Hepatocyte (in vitro differentiated cells): Measurements from ENCODE around the gene SHMT2. TPM values are rescaled to one million over a fixed set of nuclear protein-coding genes. Genes with fewer than 3 reads are reported as not detected.

Source experiments
- DNase-seq: peaks from one replicate; pipeline ENCODE4 v3.0.0-alpha.2; 2016; ENCODE audit warnings: low spot score
- H2AFZ ChIP-seq: fragments of 200-600 bp; sonication (generic); 2 replicates; pipeline ENCODE4 v1.6.0; 2016; ENCODE audit warnings: antibody characterized with exemption, mild to moderate bottlenecking
- H3K27ac ChIP-seq: fragments of 200-600 bp; sonication (generic); 2 replicates; pipeline ENCODE4 v1.5.1; 2016; ENCODE audit warnings: mild to moderate bottlenecking
- H3K27me3 ChIP-seq: fragments of 200-600 bp; sonication (generic); 2 replicates; pipeline ENCODE4 v1.6.1; 2016
- H3K36me3 ChIP-seq: fragments of 200-600 bp; sonication (generic); replicated peaks from 2 replicates; pipeline ENCODE4 v1.5.1; 2016; ENCODE audit warnings: low read depth; ENCODE audit not compliant: insufficient read depth
- H3K4me1 ChIP-seq: fragments of 200-600 bp; sonication (generic); 2 replicates; pipeline ENCODE4 v1.5.1; 2016; ENCODE audit warnings: mild to moderate bottlenecking, moderate library complexity; ENCODE audit not compliant: insufficient read depth
- H3K4me2 ChIP-seq: fragments of 200-600 bp; sonication (generic); 2 replicates; pipeline ENCODE4 v1.6.0; 2016
- H3K4me3 ChIP-seq: fragments of 200-600 bp; sonication (generic); 2 replicates; pipeline ENCODE4 v1.5.1; 2016; ENCODE audit warnings: mild to moderate bottlenecking
- H3K79me2 ChIP-seq: fragments of 200-600 bp; sonication (generic); 2 replicates; pipeline ENCODE4 v1.6.0; 2017; ENCODE audit warnings: mild to moderate bottlenecking
- H3K9me2 ChIP-seq: fragments of 200-600 bp; sonication (generic); replicated peaks from 2 replicates; pipeline ENCODE4 v1.6.0; 2017; ENCODE audit warnings: mild to moderate bottlenecking; ENCODE audit not compliant: insufficient read depth
- H3K9me3 ChIP-seq: fragments of 200-600 bp; sonication (generic); 2 replicates; pipeline ENCODE4 v1.5.1; 2016; ENCODE audit warnings: low read depth, mild to moderate bottlenecking
- H4K20me1 ChIP-seq: fragments of 200-600 bp; sonication (generic); 2 replicates; pipeline ENCODE4 v1.6.0; 2016; ENCODE audit warnings: mild to moderate bottlenecking; ENCODE audit not compliant: insufficient read depth, poor library complexity, severe bottlenecking
- EZH2 ChIP-seq: fragments of 200-600 bp; sonication (generic); IDR thresholded peaks from 2 replicates; pipeline ENCODE4 v1.6.1; 2016; ENCODE audit warnings: antibody characterized with exemption, mild to moderate bottlenecking, borderline replicate concordance
- EZH2phosphoT487 ChIP-seq: fragments of 200-600 bp; sonication (generic); IDR thresholded peaks from one replicate; pipeline ENCODE4 v1.6.1; 2018; ENCODE audit warnings: antibody characterized with exemption, mild to moderate bottlenecking, low read depth, moderate library complexity; ENCODE audit not compliant: unreplicated experiment, severe bottlenecking
- WGBS: methylation state at CpG from one replicate; pipeline ENCODE4 v1.1.6; 2016; ENCODE audit warnings: low lambda C conversion rate; ENCODE audit errors: missing lambda C conversion rate; 5-methylcytosine and 5-hydroxymethylcytosine counted together
- polyA plus RNA-seq: library from polyadenylated mRNA; unstranded; fragments of >200 nt; fragmentation: Nextera tagmentation; extraction: Ambion mirVana; gene quantifications from 2 replicates; pipeline ENCODE4 v1.2.1, GENCODE V29; 2016
- total RNA-seq: library from RNA; depleted of rRNA; stranded (reverse); fragments of >200 nt; gene quantifications from 2 replicates; pipeline ENCODE4 v1.2.3, GENCODE V29; 2014
- TF ChIP-seq, protein P1 (sequence below): fragments of 200-600 bp; sonication (generic); IDR thresholded peaks from 2 replicates; pipeline ENCODE4 v1.5.1; 2016; ENCODE audit warnings: antibody characterized with exemption, mild to moderate bottlenecking; ENCODE audit not compliant: poor library complexity

Gene SHMT2
- total and polyA plus RNA-seq, 2 experiments from 2014 or later: 126 to 168 TPM

DNA sequence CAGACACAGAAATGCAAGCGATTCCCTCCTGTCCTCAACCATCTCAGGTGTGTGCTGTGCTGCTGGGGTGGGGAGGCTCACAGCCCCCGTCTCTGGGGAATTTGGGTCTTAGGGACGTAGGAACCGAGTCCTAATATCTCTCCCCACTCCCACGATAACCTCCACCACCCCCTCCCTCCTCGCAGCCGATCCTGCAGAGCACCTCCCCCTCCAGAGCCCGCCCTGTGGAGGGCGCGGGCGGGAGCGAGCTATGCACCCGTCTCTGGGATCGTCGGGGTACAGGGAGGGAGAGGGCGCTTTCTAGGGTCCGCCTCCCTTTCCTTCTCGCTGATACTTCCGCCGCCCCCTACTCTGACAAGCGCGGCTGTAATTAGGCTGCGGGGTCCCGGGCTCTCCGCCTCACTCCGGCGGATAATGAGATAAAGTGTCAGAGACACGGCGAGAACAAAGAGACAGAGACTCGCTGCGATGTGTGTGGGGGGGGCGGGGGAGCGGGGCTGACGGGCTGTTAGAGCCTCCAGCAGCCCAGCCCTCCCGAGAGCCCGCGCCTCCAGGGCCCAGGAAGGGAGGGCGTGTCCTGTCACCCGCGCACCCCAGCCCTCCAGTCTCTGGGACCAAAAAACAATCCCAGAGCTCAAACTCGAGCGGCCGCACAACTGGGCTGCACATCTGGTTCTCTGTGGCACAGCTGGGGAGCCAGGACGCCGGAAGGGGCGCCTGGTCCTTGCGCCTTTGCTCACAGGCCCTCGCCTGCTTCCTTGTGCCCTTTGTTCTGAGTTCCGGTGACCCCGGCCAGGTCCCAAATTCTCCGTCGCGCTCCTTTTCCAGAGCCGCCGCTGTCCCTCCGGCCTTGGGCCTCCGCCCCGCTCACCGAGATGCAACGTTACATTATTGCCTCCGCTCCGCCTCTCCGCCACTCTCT, 8.7 kb downstream of the SHMT2 start:
- Histone ChIP-seq H3K4me2 (peak overlapping the region; percentile 100), H3K36me3 (no peaks in the 10 kb centered on the region), H2AFZ (peak overlapping the region; percentile 47), H3K9me2 (no peaks in the 10 kb centered on the region), H4K20me1 (peaks cover 5% of the 10 kb centered on the region), H3K27me3 (peaks cover 77% of the 10 kb centered on the region), H3K4me3 (peak overlapping the region; percentile 11), H3K79me2 (no peaks in the 10 kb centered on the region), H3K9me3 (no peaks in the 10 kb centered on the region), H3K27ac (no peak overlapping the region), H3K4me1 (peaks cover 52% of the 10 kb centered on the region)
- TF ChIP-seq EZH2phosphoT487 (no peak), EZH2 (peak; percentile 64)
- no peak for DNase-seq
- WGBS: 3% methylated on average over 52 of the region's 63 CpGs

- peaks cover 78% of the 10 kb centered on the region for H3K27me3 ChIP-seq
- 5% methylated on average over 47 of the region's 47 CpGs for WGBS
- no peaks in the 10 kb centered on the region for H3K79me2 ChIP-seq
- H3K36me3 ChIP-seq: no peaks in the 10 kb centered on the region
- H3K9me3 ChIP-seq: no peaks in the 10 kb centered on the region
- peak overlapping the region; percentile 47 for H2AFZ ChIP-seq
- no peaks in the 10 kb centered on the region for H3K9me2 ChIP-seq
- peak overlapping the region; percentile 100 for H3K4me2 ChIP-seq
- H3K4me3 ChIP-seq: peak overlapping the region; percentile 52
- TF ChIP-seq EZH2 (no peak), EZH2phosphoT487 (no peak)
- TF ChIP-seq, protein P1, sequence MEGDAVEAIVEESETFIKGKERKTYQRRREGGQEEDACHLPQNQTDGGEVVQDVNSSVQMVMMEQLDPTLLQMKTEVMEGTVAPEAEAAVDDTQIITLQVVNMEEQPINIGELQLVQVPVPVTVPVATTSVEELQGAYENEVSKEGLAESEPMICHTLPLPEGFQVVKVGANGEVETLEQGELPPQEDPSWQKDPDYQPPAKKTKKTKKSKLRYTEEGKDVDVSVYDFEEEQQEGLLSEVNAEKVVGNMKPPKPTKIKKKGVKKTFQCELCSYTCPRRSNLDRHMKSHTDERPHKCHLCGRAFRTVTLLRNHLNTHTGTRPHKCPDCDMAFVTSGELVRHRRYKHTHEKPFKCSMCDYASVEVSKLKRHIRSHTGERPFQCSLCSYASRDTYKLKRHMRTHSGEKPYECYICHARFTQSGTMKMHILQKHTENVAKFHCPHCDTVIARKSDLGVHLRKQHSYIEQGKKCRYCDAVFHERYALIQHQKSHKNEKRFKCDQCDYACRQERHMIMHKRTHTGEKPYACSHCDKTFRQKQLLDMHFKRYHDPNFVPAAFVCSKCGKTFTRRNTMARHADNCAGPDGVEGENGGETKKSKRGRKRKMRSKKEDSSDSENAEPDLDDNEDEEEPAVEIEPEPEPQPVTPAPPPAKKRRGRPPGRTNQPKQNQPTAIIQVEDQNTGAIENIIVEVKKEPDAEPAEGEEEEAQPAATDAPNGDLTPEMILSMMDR: peak; percentile 100
- peaks cover 58% of the 10 kb centered on the region for H3K4me1 ChIP-seq
- peak; percentile 94 for DNase-seq
- peaks cover 5% of the 10 kb centered on the region for H4K20me1 ChIP-seq
- H3K27ac ChIP-seq: no peak overlapping the region
These were observed 9.5 kb downstream of the SHMT2 start for GRCh38 chr12:57238854-57239554.

DNA sequence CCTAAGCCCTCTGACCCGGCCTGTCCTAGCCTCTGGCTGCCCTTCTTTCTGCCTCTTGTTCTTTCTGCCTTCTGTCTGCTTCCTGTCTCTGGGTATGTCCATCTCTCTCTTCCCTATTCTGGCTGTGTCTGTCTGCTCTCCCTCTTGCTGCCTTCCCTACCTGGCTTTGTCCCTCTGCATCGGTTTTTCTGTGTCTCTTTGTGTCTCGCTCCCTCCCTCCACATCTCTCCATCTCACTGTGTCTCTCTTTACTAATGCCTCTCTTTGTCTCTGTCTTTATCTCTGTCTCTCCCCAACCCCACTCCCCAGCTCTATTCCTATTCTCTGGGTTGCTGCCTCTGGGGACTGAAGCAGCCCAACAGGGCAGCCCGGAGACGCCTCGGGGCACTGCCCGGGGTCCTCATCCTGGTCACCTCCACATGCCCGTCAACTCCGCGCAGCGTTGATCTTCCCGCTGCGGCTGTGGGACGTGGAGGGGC, 10.1 kb downstream of the SHMT2 start:
- Histone ChIP-seq H3K4me1 (peaks cover 59% of the 10 kb centered on the region), H3K36me3 (no peaks in the 10 kb centered on the region), H3K4me2 (peak overlapping the region; percentile 100), H3K9me3 (no peaks in the 10 kb centered on the region), H3K27ac (no peak overlapping the region), H3K79me2 (no peaks in the 10 kb centered on the region), H3K27me3 (peaks cover 78% of the 10 kb centered on the region), H4K20me1 (peaks cover 5% of the 10 kb centered on the region), H2AFZ (peak overlapping the region; percentile 61), H3K9me2 (no peaks in the 10 kb centered on the region), H3K4me3 (peak overlapping the region; percentile 52)
- WGBS: 6% methylated on average over 14 of the region's 14 CpGs
- TF ChIP-seq, protein P1: no peak
- no peak for TF ChIP-seq EZH2phosphoT487
- TF ChIP-seq EZH2: no peak
- DNase-seq: no peak
